GM12801 (cell line): ENCODE data around the gene SLC25A38.

Experiments used
- CTCF ChIP-seq: IDR thresholded peaks from one replicate; pipeline ENCODE4 v1.5.1; 2011; ENCODE audit warnings: control low read depth; ENCODE audit not compliant: insufficient read length; ENCODE audit errors: extremely low read depth

SLC25A38 gene

GRCh38 chr3:39388741-39389248 lies 5.6 kb downstream of the SLC25A38 start:
- no peak for TF ChIP-seq CTCF

GRCh38 chr3:39390181-39390580 lies 7.0 kb downstream of the SLC25A38 start:
- no peak for TF ChIP-seq CTCF

- no peak for TF ChIP-seq CTCF
Observed at GRCh38 chr3:39396690-39397089, 13.5 kb downstream of the SLC25A38 start.

GRCh38 chr3:39398700-39399099 lies 15.5 kb downstream of the SLC25A38 start:
- no peak for TF ChIP-seq CTCF

- no peak for TF ChIP-seq CTCF
Observed at GRCh38 chr3:39401983-39402382, 18.8 kb downstream of the SLC25A38 start.

GRCh38 chr3:39404943-39405686 lies 21.9 kb downstream of the SLC25A38 start:
- no peak for TF ChIP-seq CTCF

GRCh38 chr3:39405687-39406367 lies 22.7 kb downstream of the SLC25A38 start:
- TF ChIP-seq CTCF: no peak
